Fibroblast of skin of left biceps (primary cell): ENCODE data around the gene PDCL2.

Experiments
- DNase-seq, 2 experiments: peaks; one replicate each; pipeline ENCODE4 v3.0.0-alpha.2; 2013; ENCODE audit warnings: low read depth in 2 of 2

The PDCL2 gene

DNA sequence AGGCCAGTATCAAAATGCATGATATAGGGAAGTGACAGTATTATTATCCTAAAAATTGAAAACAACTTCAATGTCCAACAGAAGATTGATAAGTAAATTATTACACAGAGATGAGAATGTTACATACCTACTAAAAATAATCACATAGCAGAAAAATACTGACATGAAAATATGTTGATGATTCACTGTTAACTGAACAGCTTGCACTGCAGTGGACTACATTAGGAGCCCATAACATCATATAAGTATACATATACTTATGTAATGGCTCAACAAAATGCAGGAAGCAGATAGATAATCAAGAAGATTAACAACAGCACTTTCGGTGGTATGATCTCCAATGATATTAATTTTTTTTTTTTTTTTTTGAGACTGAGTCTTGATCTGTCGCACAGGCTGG is 52.4 kb downstream of the PDCL2 start:
- no peak for DNase-seq

GRCh38 chr4:55538531-55538930 is 53.5 kb downstream of the PDCL2 start:
- DNase-seq, result no peak

DNA sequence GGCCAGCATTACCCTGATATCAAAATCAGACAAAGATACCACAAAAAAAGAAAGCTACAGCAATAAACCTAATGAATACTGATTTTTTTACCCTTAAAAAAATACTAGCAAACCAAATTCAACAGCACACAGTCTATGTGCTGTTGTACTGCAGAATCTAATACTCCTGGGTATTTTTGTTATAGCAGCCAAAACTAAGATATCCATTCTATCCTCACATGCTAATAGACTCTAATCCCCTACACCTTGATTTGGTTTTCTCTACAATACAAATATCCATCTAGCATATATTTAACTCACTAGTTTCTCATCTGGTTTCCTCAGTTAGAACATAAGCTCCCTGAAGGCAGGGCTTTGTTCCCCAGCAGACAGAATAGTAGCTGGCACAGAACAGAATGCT is 57.7 kb downstream of the PDCL2 start:
- DNase-seq, result no peak

GRCh38 chr4:55530691-55531090 is 61.4 kb downstream of the PDCL2 start:
- no peak for DNase-seq

DNA sequence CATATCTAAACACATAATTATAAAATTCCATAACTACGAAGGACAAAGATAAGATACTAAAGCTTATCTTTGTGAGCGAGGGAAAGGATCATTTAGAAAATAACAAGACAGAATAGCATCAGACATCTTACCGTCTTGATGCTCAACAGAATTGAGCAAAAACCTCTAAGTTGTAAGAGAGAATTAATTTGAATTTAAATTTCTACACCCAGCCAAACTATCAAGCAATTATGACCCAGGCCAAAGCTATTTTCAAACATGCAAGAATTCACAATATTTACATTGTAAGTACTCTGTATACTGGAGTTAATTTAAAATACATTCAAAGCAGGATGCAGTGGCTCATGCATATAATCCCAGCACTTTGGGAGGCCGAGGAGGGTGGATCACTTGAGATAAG is 61.9 kb downstream of the PDCL2 start:
- DNase-seq, result no peak

GRCh38 chr4:55528491-55528890 is 63.6 kb downstream of the PDCL2 start:
- DNase-seq, result no peak

- DNase-seq, result no peak
These were observed 67.0 kb downstream of the PDCL2 start for GRCh38 chr4:55524844-55525571.

GRCh38 chr4:55518442-55518841 is 73.6 kb downstream of the PDCL2 start:
- no peak for DNase-seq

DNA sequence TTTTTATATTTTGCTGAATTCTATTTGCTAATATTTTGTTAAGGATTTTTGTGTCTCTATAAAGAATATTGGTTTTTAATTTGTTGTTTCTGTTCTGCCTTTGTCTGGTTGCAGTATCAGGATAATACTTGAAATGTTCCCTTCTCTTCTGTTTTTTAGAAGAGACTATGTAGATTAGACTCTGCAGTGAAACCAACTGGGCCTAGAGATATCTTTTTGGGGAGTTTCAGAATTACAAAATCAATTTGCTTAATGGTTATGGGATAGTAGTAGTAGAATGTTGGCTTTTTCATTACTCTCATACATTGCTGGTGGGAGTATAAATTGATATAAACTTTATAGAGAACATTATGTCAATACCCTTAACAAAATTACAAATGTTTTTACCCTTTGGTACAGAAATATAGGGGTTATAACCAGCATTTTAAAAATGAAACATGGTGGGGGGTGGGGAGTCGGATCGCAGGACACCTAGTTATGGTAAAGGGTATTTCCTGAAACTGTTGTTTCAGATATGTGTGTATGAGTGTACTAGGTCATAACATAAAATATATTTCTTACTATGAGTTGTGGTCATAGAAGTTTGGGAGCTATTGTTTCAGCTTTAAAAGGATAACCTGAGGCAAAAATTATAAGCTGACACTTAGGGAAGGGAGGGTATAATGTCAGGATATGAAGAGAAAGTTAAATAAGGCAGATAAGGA is 74.4 kb downstream of the PDCL2 start:
- no peak for DNase-seq

GRCh38 chr4:55512922-55513571 is 79.0 kb downstream of the PDCL2 start:
- DNase-seq, result no peak

DNA sequence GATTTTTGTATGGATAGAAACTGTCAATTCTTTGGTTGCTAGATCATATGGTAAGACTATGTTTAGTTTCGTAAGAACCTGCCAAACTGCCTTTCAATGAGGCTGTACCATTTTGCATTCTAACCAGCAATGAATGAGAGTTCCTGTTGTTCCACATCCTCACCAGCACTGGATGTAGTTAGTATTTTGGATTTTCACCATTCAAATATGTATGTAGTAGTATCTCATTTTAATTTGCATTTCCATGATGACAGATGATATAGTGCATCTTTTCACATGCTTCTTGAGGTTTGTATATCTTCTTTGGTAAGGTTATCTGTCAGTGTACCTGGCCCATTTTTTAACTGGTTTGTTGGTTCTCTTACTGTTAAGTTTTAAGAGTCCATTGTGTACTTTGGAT is 80.0 kb downstream of the PDCL2 start:
- no peak for DNase-seq

DNA sequence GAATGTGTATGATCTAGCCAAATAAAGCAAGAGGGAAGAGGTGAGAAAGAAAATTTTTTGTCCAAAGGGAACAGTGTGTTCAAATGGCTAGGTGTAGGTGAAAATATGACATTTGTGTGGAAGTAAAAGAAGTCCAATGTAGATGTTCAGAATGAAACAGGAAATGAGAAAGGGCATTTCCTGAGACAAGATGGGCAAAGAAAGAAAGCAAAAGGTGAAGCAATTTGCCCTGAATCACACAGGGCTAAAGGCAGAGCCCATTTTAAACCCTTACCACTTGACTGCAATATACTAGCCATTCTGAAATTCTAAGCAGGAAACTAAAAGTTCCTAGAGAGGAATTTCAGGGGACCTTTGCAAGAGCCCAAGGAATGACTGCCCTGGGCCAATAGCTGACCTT is 81.4 kb downstream of the PDCL2 start:
- DNase-seq, result no peak

- no peak for DNase-seq
These were observed 82.8 kb downstream of the PDCL2 start for GRCh38 chr4:55509266-55509665.

- DNase-seq, result no peak
These were observed 84.4 kb downstream of the PDCL2 start for GRCh38 chr4:55507612-55508011.
